ENCODE data around the gene C2CD3. TPM values are rescaled to one million over a fixed set of nuclear protein-coding genes. Genes with fewer than 3 reads are reported as not detected.
A peak's percentile ranks its signal among the peaks of the same experiment; 100 is the strongest.
"Not testable (repeated sequence)": the region's sequence is repeated elsewhere in the genome, so short reads cannot be mapped to it uniquely, and the experiment has no call there.

C2CD3 gene
- polyA plus RNA-seq, 3 donors: 4.8 to 10.0 (median 7.2) TPM

DNA sequence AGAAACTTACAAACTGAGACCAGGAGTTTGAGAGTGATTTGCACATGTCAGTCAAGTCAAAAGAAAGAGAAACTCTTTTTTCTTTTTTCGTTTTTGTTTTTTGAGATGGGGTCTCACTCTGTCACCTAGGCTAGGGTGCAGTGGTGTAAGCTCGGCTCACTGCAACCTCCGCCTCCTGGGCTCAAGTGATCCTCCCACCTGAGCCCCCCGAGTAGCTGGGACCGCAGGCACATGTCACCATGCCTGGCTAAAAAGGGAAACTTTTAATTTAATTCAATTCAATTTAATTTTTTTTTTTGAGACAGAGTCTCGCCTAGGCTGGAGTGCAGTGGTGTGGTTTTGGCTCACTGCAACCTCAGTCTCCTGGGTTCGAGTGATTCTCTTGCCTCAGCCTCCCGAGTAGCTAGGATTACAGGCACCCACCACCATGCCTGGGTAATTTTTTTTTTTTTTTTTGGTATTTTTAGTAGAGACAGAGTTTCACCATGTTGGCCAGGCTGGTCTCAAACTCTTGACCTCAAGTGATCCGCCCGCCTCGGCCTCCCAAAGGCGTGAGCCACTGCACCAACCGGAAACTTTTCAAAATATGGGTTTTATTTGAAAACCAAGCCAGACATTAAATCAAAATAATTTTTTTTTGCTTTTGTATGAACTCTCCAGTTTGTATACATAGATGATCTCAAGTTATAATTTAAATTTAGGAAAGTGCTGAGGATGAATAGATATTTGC is 171.8 kb downstream of the C2CD3 start:
- WGBS, 3 donors: 91 to 95% (median 92%) methylated on average over 13 of the region's 13 CpGs
- H3K27ac ChIP-seq (ENCODE audit: low read depth, low read length): no peak overlapping the region

DNA sequence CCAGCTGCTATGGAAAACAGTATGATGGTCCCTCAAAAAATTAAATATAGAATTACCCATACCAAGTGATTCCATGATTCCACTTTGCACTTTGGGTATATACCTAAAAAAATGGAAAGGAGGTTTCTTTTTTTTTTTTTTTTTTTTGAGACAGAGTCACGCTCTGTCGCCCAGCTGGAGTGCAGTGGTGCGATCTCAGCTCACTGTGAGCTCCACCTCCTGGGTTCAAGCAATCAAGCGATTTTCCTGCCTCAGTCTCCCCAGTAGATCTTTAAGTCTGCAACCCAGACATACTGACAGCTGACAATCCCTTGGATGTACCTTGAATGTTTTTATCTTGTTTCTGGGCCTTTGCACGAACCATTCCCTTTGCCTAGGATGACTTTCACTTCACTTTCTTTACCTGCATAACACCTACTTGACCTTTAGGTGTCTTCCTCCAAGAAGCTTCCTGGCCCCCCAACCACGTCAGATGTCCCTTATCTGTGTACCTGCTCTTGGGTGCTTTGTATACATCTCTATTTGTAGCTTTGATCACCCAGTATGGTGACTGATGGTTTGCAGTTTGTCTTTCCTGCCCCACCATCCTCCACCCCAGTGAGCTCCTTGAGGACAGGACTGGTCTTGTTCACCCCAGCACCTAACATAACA is 173.6 kb downstream of the C2CD3 start:
- H3K27ac ChIP-seq (ENCODE audit: low read depth, low read length): no peak overlapping the region

DNA sequence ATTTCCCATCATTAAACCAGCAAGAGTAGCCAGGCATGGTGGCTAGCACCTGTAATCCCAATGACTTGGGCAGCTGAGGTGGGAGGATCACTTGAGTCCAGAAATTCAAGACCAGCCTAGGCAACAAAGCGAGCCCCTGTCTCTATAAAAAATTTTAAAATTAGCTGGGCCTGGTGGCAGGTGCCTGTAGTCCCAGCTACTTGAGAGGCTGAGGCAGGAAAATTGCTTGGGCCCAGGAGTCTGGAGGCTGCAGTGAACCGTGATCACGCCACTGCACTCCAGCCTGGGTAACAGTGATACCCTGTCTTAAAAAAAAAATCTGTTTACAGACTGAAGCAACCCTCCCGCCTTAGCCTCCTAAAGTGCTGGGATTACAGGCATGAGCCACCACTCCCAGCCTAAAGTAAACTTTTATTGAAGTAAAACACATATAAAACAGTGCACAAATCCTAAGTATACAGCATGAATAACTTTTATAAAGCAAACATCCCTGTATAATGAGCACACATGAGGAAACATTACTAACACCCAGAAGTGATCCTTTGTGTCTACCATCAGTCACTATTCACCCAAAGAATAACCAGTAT is 174.5 kb downstream of the C2CD3 start:
- 86 to 94% (median 93%) methylated on average over 4 of the region's 4 CpGs for WGBS, 3 donors
- H3K27ac ChIP-seq (ENCODE audit: low read depth, low read length): no peak overlapping the region

More for the DNA sequence above, 173.6 kb downstream of the C2CD3 start:
- WGBS, 3 donors: 84 to 96% (median 87%) methylated on average over 6 of the region's 6 CpGs

DNA sequence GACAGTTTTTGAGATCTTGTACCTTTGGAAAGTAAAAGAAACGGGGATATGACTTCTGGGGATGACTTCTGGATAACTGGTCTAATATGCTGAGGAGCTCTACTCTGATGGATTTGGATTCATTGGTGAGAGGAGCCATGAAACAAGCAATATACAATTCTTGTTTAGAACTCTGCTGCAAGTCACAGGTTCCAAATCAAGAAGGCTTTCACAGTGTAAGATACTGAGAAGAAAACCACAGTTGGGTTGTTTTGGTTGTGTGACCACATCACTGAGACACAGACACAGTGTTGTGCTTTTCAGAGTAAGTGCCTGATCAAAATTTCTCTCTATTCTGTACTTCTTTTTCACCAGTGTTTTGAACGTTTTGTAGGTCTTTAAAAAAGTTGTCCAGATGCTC is 175.1 kb downstream of the C2CD3 start:
- WGBS, 3 donors: 63 to 87% (median 77%) methylated on average over 2 of the region's 2 CpGs
- no peak overlapping the region for H3K27ac ChIP-seq (ENCODE audit: low read depth, low read length)

DNA sequence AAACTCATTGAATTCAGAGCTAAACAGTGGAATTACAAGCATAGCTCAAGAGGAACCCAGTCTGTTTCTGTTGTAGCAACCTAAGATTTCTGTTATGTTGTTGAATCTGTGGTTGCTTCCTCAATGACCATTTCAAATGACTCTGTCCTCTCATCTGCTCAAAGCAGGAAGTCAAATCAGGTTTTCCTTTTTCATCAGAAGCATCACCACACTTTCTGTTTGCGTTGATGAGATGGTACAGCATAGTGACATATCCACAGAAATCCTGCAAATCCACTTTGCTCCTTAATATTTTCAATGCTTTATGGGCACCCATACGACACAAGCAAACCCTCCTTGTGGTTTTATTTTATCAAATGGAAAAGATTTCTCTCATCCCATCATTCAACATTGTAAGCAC is 175.6 kb downstream of the C2CD3 start:
- 55 to 86% (median 56%) methylated on average over 2 of the region's 2 CpGs for WGBS, 3 donors
- no peak overlapping the region for H3K27ac ChIP-seq (ENCODE audit: low read depth, low read length)

DNA sequence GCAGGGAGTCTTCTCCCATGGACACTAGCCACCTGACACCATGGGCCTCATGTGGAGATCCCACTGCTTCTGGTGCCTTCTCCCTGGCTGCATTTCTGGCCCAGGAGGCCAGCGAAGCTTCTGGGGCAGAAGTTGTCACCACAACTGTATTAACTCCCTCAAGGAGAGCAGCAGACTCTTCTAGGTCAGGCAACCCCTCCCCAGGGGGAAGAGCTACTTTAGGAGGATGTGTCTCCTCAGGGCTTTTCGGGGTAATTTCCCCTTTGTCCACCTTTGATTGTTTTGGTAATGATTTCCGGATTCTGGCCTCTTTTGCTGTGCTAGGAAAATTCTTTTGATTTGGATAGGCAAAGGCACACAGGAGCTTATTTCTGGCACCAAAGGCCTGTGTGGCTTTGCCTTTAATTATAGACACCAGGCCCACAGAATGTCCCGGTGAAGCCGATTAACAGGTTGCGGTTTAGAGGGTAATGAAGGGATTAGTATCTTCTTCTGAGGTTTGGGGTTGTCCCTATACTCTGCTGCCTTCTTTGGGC is 179.3 kb downstream of the C2CD3 start:
- 83 to 87% (median 87%) methylated on average over 6 of the region's 6 CpGs for whole genome bisulfite sequencing, 3 donors
- H3K27ac ChIP-seq (ENCODE audit: low read depth, low read length): no peak overlapping the region

DNA sequence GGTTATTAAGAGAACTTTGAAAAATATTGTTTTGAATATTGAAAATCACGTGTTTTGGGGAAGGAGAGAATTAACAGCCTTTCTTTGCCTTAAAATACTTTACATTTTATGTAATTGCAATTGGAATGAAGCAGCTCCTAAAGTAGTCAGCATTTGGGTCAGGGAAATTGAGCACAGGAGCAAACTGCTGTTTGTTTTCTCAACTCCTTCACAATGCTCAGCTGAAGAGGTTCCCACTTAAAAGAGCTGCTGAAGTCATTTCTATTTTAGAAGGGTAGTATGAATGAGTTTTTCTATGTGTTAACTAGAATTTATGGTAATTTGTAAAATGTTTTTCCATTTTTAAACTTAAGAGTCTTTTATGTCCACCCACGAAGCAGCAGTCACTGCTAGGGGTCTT is 180.1 kb downstream of the C2CD3 start:
- 83 to 88% (median 85%) methylated on average over 2 of the region's 2 CpGs for WGBS, 3 donors
- no peak overlapping the region for H3K27ac ChIP-seq (ENCODE audit: low read depth, low read length)

DNA sequence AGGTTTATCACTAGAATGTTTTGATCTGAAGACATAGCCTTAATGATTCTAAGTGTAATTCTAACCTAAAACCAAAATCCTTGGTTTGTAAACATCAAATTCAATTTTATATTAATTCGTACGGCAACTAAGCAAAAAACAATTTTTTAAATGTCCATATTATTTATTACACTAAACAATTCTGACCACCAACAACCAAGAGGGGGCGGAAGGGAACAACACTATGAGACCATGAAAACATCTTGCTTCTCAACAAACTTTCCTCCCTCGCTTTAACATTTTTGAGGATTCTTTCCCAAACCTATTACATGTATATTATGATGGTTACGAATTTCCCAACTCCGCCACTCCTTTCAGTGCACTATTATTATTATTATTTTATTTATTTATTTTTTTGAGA is 181.6 kb downstream of the C2CD3 start:
- no peak overlapping the region for H3K27ac ChIP-seq (ENCODE audit: low read depth, low read length)
- 84 to 92% (median 92%) methylated on average over 6 of the region's 6 CpGs for WGBS, 3 donors

DNA sequence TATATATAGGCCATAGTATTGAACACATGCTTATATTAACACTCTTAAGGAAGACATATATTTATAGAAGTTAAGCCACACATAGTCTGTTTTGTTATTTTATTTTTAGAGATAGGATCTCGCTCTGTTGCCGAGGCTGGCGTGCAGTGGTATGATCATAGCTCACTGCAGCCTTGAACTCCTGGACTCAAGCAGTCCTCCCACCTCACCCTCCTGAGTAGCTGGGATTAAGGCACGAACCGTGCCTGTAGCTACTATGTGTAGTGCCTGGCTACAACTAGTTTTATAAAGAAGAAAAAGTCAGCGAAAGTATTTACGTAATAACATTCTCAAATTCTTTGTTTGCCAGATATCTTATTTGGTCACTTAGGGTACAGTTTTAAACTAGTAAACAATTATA is 182.6 kb downstream of the C2CD3 start:
- H3K27ac ChIP-seq (ENCODE audit: low read depth, low read length): no peak overlapping the region
- 69 to 94% (median 92%) methylated on average over 7 of the region's 7 CpGs for WGBS, 3 donors

DNA sequence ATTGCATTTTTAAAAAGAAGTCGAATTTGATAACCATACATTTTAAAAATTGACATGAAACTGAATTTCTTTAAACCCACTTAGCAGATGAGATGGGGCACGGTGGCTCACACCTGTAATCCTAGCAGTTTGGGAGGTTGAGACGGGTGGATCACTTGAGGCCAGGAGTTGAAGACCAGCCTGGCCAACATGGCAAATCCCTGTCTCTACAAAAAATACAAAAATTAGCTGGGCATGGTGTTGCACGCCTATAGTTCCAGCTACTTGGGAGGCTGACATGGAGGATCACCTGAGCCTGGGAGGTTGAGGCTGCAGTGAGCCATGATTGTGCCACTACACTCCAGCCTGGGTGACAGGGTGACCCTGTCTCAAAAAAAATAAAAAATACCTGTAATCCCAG is 185.1 kb downstream of the C2CD3 start:
- 93 to 96% (median 94%) methylated on average over 4 of the region's 4 CpGs for WGBS, 3 donors
- not testable (repeated sequence) for H3K27ac ChIP-seq (ENCODE audit: low read depth, low read length)

DNA sequence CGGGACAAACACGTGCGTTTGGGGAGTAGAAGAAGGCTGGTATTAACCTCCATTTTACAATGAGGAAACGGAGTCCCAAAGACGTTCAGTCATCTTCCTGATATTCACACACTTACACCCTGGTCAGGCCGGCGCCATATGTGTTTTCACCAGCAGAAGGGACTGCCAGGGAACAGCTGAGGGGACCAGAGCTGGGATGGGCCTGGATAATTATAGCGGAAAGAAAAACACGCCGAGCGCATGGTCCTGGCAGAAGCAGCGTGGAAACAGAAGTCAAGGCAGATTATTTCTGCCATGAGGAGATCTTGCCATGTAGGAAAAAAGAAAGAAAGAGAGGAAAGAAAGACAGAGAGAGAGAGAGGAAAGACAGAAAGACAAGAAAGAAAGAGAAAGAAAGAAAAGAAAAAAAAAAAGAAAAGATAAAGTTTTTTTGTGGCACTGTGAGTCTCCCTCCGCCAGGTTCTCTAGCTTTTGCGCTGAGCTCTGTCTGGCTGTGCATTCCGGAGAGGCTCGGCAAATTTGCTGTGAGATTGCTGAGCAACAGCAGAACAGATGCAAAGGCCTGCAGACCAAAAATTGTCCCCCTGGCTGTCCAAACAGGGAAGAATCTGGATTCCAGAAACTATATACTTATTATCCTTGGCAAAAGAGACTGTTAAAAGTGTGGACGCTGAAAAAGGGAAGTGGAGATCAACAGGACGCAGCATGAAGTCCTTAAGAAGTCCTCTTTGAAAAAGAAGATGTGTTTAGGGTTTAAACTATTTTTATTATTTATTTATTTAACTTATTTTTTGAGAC is 186.9 kb downstream of the C2CD3 start:
- WGBS, 3 donors: 48 to 67% (median 58%) methylated on average over 18 of the region's 18 CpGs
- H3K27ac ChIP-seq (ENCODE audit: low read depth, low read length): no peak overlapping the region

DNA sequence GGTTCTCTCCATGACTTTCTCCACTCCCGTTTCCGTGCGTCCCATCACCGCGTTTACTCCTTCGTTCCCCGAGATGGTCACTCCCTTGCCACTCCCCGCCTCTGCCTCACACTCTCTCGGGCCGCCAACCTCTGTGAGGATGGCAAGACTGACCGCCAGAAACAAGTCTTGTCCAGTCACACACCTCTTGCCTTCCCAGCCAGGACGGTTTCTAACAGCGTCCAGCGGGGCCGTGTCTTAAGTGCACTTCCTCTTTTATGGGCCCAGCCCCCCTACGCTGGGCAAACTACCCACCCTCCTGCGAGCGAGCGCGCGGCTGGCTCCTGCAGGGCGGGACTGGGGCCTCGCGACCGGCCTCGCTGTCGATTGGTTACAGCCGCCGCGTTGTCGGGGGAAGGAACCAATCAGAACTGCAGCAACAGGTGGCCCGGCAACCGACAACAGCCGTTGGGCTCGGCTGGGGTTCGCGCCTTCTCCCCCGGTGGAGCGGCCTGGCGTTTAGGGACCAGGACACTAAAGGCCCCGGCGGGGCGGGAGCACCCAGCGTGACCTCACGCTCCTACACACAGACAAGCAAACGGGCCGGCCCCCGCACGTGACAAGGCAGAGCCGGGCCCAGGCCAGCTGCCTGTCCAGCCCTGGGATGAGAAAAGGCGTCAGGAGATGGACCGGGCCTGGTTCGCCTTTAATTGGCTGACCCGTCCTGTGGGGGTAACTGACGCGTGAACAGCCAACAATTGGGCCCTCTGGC is 187.6 kb downstream of the C2CD3 start:
- peak overlapping the region; percentile 23 for H3K27ac ChIP-seq (ENCODE audit: low read depth, low read length)
- 1% methylated on average over 56 of the region's 56 CpGs for WGBS, 3 donors

DNA sequence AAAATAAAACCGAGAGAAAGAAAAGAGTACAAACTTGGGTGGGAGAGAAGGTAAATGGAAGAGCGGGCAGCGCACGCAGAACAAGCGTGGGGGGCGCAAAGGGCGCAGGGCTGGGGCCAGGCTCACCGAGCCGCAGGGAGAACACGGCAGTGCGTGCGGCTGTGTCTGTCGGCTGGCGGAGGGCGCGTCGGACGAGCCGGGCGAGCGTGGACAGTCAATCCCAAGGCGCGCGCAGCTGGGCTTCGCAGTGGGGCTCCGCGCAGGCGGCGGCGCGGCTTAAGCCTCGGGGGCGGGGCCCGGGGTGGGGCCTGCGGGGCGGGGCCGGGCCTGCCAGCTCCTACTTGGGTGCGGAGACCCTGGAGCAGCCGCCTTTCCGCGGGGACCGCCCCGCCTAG is 188.2 kb downstream of the C2CD3 start, which contains the start of gene UCP2:
UCP2 (minus strand) TSS at position 249 of the 395 bp plus-strand sequence. CDS start 4,465 bp downstream, outside the sequence.
- H3K27ac ChIP-seq (ENCODE audit: low read depth, low read length): peak within 1 kb of the TSS; percentile 23
- 1 to 2% (median 1%) methylated on average over 27 to 43 of the region's 43 CpGs for WGBS, 3 donors

DNA sequence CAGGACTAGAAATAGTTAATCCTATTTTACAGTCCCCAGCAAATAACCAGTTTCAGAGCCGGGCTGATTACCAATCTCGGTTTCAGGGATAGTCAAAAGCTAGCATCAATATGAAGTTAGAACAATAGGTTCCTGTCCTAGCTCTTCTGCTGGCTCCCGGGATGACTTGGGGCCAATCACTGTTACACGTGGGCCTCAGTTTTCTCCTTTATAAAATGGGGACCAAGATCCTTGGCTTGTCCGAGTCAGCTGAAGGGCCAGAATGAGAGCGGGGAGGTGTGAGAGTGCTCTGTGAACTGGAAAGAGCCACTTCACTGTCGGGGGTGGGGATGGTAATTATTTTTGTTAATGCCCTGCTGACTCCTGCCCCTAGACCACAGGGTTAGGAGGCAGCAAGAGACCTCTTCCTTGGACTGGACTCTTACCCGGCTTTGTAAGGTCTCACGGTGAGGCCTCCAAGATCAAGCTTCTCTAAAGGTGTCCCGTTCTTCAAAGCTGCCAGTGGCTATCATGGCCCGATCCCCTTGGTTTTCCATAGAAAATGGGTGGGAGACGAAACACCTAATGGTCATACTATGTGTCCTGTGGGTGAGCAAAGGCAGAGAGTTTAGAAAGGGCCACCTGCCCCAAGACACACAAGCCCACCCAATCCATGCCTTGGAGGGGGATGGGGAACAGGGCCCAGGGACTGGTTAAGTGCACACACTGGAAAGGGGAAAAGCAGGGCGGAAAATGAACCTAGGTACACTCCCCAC is 189.6 kb downstream of the C2CD3 start:
- no peak overlapping the region for H3K27ac ChIP-seq (ENCODE audit: low read depth, low read length)
- 77 to 80% (median 77%) methylated on average over 13 of the region's 13 CpGs for WGBS, 3 donors

DNA sequence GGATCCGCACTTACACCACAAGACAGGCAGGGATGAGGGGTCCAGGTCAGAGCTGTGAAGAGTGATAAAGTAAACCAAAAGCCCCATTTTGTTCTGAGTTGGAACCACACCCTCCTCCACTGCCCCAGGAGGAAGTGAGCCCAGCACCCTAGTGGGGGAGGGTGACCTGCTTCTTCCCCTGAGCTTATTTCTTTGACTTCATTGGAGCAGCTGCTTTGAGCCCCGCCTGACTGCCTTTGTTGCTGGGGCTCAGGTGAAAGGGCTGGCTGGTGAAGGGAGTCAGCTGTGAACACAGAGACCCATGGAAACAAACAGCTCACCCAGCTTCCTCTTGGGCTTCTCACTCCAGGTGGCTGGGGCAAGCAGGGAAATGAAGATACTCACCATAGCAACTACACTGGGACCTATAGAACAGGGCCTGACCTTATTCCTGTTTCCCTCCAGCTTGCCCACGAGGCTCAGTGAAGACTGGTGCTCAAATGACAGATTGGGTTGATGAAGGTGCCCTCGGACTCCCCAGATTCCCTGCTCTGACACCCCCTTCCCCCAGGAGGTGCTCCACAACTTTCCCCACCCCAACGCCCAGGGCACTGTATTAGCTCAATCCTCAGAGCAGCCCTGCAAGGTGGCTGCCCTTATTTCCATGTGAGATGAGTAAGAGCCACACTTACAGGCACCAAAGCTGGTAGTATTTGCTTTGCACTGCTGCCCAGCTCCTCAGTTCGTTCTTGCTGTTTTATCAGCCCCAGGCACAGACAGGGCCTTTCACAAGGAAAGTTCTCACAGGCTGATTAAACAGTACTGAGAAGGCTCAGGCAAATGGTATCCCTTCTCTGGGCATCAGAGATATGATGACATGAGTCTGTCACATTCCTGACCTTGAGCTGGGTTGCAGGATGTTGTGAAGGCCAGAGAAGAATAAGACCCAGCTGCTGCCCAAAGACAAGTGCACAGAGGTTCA is 190.5 kb downstream of the C2CD3 start:
- H3K27ac ChIP-seq (ENCODE audit: low read depth, low read length): no peak overlapping the region
- WGBS, 3 donors: 45 to 58% (median 49%) methylated on average over 6 of the region's 6 CpGs

DNA sequence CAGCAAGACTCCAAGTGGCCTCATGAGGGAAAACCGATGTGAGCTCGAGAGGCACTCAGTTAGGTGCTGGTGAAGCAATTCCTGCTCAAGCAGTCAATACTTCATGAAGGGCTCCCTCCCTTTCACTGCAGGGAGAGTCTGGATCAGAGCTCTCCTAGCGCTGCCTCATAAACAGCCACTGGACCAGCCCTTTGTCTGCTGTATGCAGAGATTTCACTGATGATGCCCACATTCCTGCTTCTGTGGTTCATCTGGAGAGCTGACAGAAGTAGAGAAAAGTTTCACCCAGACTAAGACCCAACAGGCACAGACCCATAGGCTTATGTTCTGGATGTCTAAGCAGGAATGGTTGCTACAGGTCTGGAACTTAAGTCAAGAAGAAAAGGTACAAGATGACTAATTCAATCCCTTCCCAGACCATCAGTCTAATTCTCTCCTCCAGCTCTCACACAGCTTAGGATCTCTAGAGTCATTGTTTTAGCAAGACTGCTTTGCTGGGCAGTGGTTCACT is 192.2 kb downstream of the C2CD3 start:
- H3K27ac ChIP-seq (ENCODE audit: low read depth, low read length): no peak overlapping the region
- 88 to 94% (median 92%) methylated on average over 3 of the region's 3 CpGs for WGBS, 3 donors
